HG03095 (cell line): ENCODE measurements around the gene ABTB2.
"Not testable (repeated sequence)": the region's sequence is repeated elsewhere in the genome, so short reads cannot be mapped to it uniquely, and the experiment has no call there.

Experiments
- ATAC-seq: cut with Tn5 transposase; IDR thresholded peaks from one replicate; pipeline ENCODE4 v1.9.1; 2021; ENCODE audit warnings: moderate library complexity; ENCODE audit not compliant: unreplicated experiment

The ABTB2 gene

DNA sequence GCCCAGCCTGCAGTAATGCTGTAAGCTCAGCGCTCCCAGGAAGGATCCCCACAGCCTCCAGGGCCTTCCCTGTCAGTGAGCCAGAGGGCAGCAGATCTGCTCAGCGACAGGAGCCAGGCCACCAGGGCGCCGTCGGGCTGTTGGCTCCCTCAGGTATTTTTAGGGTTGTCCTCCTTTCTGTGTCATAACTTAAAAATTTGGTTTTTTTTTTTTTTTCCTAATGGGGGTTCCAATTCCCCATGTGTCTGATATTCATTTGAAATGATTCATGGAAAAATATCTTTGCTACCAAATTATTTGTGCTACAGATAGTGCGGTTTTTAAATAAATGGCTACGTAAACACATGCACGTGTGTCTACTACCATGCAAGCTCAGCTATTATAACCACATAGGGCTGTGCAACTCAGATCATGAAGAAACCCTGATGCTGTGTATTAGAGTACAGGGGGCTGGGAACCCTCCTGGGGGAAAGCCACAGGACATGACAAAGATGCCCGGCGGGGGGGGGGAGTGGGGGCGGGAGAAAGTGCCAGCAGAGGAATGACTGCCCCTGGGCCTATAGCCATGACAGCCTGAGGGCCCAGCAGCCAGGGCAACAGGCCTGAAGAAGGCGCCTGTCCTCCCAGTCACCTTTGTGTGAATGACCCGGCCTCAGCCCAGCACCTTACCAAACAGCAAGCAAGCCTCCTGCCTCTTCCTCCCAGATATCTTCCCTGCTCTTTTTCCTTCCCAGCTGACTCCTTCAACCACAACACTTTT is 163.1 kb downstream of the ABTB2 start:
- ATAC-seq: no peak

- no peak for ATAC-seq
Observed at GRCh38 chr11:34192481-34193401, 165.1 kb downstream of the ABTB2 start.

DNA sequence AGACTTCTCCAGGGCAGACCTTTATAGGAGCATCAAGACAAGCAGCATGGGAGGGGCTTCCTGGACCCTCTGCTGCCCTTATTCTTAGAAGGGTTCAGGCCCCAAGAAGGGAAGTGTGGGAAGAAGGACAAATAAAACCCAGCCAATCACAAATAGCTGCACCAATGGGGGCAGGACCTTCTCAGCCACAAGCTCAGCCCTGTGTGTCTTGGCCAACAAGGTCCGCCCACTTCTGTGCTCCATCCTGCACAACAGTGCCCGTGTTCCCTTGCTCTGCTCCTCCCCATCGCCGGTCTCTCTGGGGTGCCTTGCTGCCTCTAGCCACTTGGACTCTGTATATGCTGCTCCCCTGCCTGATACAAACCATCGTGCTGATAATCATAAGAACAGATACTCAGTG is 166.2 kb downstream of the ABTB2 start:
- no peak for ATAC-seq

DNA sequence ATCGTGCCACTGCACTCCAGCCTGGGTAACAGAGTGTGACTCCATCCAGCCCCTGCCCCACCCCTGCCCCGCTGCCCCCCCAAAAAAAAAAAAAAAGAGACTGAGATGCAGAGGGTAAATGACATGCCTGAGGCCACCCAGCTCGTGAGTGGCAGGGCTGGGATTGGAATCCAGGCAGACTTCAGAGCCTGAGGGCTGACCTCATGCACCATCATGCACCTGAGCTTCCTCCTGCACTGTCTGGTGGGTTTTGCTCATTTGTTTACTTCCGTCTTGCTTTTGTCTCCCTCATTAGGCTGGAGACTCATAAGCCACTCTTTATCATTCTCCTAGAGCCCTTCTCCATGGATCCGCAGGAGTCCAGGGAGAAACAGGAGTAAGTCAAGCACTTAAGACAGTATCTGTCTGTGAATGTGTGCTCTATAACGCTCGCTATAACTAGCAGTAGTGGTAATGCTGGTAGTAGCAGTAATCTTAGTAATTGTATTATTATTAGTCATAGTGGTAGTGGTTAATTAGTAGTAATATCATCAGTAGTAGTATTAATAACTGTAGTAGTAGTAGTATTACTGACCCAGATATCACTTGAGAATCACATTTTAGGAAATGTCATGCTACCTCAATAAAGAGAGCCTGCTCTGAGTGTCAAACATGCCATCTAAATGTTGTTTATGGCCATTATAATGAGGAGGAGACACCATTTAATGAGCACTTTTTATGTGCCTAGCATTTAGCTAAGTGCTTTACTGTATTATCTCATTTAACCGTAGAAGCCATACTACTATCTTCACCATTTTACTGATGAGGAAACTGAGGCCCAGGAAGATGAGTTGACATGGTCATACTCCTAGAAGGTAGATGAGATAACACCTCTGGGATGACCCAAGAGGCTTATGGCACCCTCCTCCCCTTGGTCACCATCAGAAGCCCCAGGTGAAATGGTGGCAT is 167.3 kb downstream of the ABTB2 start:
- ATAC-seq: peak; percentile 48

- ATAC-seq: no peak
Observed at GRCh38 chr11:34189191-34189590, 168.6 kb downstream of the ABTB2 start.

DNA sequence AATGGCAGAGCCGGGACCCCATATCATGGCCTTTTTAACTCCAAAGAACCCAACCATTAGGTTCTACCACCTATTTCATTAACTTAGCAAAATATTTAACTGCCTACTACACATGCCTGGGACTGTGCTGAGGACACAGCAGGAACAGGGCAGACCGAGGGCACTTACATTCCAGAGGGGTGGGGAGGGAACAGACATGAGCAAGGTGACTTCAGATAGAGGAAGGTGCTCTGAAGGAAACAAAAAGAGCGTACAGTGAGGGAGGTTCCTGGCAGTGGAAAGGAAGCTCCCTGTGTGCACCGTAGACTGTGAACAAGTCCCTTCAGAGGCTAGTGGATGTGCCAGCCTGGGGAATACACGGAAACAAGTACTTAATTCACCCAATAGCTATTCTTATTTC is 169.6 kb downstream of the ABTB2 start:
- no peak for ATAC-seq

DNA sequence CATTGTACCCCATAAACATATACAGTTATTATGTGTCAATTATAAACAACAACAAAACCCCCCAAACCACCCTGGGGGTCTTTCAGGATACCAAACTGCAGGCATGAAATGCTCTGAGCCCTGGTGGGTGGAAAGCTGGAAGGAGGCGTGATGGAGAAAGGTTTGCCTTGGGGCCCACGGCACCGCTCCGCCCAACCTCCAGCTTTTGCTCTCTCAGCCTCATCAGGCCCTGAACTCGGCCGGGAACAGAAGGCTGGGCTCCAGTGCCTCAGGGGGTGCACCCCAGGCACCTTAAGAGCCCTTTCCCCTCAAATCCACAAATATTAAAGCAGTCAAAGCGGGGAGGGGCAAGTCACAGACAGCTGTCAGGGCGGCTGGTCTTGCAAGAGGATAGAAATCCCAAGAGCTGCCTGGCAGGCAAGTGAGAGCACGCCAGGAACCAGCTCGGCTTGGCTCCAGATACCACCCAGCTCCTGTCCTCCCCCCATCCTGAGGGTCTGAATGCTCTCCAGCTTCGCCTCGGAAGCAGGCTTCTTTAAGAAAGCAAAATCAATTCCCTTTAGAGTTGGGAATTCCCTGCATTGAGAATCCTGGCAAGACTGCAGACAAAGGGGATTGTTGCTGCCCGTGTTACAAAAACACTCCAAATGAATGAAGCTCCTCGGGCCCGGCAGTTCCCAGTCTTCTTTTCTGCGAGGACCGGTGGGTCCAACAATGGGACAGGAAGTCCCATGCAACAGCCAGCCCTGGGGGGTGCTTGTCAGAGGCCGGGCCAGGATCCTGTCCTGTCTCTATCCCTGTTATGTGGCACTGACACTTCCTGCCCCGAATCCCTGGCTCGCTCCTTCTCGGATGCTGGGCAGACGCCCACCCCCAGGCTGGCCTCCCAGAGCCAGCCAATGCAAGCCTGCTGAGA is 171.6 kb downstream of the ABTB2 start:
- no peak for ATAC-seq

DNA sequence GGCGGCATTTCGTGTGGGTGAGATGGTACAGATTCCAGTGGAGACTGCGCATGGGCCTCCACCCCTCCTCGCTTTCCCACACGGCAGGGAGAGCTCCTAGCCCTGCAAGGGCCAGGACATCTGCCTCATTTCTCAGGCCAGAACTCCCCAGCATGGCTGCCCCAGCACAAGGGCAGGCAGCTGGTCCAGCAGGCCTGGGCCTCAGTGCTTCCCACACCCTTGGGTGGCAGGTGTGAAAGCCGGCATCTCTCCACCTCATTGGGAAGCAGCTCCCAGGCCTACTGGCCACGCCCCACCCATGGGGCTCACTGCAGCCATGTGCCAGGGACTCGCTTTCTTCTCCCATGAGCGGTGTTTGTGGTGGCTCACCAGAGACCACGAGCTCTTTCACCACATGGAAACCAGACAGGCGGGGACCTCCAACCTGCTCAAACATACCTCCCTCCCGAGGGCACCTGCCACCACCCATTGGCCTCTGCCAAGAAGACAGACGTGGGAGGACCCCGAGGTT is 173.2 kb downstream of the ABTB2 start:
- no peak for ATAC-seq

GRCh38 chr11:34183848-34184391 is 173.9 kb downstream of the ABTB2 start:
- no peak for ATAC-seq

- ATAC-seq: no peak
Observed at GRCh38 chr11:34182921-34183685, 174.7 kb downstream of the ABTB2 start.

- ATAC-seq: no peak
Observed at GRCh38 chr11:34182425-34182824, 175.4 kb downstream of the ABTB2 start.

DNA sequence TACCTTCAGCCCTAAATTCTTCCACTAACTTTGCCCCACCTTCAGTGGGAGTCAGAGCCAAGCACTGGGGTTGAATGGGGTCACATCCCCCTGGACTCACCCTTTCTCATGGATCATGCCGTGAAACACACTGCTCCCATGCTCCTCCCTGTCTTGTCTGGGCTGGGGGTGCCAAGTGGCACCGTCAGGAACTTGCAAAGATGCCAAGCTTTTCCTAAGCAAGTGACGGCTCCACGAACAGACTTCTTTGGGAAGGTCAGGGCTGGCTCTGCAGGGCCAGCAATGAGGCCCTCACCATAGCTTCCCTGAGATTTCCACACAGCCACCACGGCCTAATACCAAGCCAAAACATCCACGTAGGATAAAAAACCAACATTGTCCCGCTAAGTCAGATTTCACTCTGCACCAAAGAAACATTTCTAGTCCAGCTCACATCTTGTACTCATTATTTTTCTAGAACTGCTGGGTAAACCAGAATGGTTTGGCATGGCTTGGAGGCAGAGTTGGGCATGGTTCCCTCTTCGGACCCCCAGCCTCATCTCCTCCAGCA is 175.9 kb downstream of the ABTB2 start:
- ATAC-seq: no peak

DNA sequence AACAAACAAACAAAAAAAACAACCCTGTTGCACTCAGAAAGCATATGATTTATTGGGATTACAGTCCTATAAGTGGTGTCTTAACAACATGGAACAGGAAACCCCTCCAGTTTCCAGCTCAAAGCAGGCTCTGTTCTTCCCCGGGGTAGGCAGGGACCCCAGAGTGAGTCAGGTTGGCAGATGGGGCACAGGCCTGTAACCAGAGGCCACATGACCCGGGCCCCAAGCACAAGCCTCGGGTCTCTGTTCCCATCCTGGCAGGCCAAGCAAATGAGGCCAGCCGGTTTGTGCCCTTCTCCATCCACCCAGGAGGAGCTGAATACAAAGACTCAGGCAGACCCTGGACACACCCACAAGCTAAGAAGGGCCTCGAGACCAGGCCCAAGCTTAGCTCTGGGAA is 176.6 kb downstream of the ABTB2 start:
- no peak for ATAC-seq

DNA sequence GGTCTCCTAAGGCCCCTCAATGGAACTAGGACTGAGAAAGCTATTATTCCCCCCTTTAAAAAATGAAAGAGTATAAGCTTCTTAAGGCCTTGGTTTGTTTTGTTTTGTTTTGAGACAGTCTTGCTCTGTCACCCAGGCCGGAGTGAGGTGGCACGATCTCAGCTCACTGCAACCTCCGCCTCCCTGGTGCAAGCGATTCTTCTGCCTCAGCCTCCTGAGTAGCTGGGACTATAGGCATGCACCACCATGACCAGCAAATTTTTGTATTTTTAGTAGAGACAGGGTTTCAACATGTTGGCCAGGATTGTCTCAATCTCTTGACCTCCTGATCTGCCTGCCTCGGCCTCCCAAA is 177.0 kb downstream of the ABTB2 start:
- ATAC-seq: not testable (repeated sequence)

- ATAC-seq: no peak
Observed at GRCh38 chr11:34180040-34180813, 177.6 kb downstream of the ABTB2 start.

DNA sequence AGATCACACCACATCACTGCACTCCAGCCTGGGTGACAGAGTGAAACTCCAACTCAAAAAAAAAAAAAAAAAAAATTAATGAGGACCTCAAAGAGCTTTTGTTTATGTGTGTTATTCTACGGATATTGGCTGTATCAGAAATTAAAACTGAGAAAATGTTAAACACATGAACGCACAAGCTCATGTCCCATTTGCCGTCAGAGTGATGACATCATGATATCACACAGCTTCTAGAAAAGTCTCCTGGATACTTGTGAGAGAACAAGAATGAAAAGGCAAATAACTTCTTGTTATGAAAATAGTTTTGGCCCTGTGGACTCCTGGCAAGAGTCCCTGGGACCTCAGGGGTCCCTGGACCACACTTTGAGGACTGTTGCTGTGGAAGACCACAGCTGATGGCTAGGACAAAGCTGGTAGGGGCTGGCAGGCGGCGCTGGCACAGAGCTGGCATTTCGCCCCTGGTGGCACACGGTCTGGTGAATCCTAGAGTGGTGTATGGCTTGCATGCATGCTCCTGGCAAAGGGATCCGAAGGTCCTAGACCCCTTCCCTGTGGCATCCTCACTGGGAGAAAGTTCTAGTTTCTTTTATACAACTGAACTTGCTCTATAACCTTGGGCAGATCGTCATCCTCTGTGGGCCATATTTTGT is 178.7 kb downstream of the ABTB2 start:
- no peak for ATAC-seq

- no peak for ATAC-seq
Observed at GRCh38 chr11:34178209-34178821, 179.5 kb downstream of the ABTB2 start.
